Choroid plexus epithelial cell (primary cell): Measurements from ENCODE around the gene TMEM235.
"Not testable (repeated sequence)": the region's sequence is repeated elsewhere in the genome, so short reads cannot be mapped to it uniquely, and the experiment has no call there.

Source experiments
- DNase-seq: peaks from one replicate; pipeline ENCODE4 v3.0.0-alpha.2; 2010; ENCODE audit warnings: low read depth
- H3K4me3 ChIP-seq: 2 replicates; pipeline ENCODE4 v1.5.1; 2011; ENCODE audit warnings: low read depth, mild to moderate bottlenecking, control low read depth, low read length, moderate library complexity
- CTCF ChIP-seq: conservative IDR thresholded peaks from 2 replicates; pipeline ENCODE4 v1.5.1; 2011; ENCODE audit warnings: low read depth, mild to moderate bottlenecking, control low read depth, inconsistent platforms, low read length, moderate library complexity

The TMEM235 gene

GRCh38 chr17:78252111-78252634, 20.7 kb downstream of the TMEM235 start:
- TF ChIP-seq CTCF: no peak
- H3K4me3 ChIP-seq: no peak overlapping the region
- no peak for DNase-seq

GRCh38 chr17:78252701-78253635, 21.5 kb downstream of the TMEM235 start:
- H3K4me3 ChIP-seq: no peak overlapping the region
- no peak for TF ChIP-seq CTCF
- DNase-seq: no peak

- H3K4me3 ChIP-seq: peak overlapping the region; percentile 96
- not testable (repeated sequence) for DNase-seq
These were observed 22.2 kb downstream of the TMEM235 start for GRCh38 chr17:78253636-78253945.

GRCh38 chr17:78253946-78254672, 22.7 kb downstream of the TMEM235 start:
- peak overlapping the region; percentile 96 for H3K4me3 ChIP-seq
- no peak for TF ChIP-seq CTCF
- DNase-seq: peak; percentile 88

- no peak for TF ChIP-seq CTCF
- no peak overlapping the region for H3K4me3 ChIP-seq
- no peak for DNase-seq
These were observed 23.7 kb downstream of the TMEM235 start for GRCh38 chr17:78255029-78255656.

GRCh38 chr17:78255953-78256706, 24.7 kb downstream of the TMEM235 start:
- H3K4me3 ChIP-seq: no peak overlapping the region
- no peak for DNase-seq
- no peak for TF ChIP-seq CTCF
